ENCODE data around the gene MRPL53. TPM values are rescaled to one million over a fixed set of nuclear protein-coding genes. Genes with fewer than 3 reads are reported as not detected.
A peak's percentile ranks its signal among the peaks of the same experiment; 100 is the strongest.

MRPL53 gene
- total RNA-seq, 4 donors from 2014 or later, result 8.8 to 101 (median 45.8) TPM

- H3K36me3 ChIP-seq, result no peaks in the 10 kb centered on the region
- TF ChIP-seq POLR2A (IDR thresholded peaks at IDR 0.05), result no peak
- TF ChIP-seq, protein P1, sequence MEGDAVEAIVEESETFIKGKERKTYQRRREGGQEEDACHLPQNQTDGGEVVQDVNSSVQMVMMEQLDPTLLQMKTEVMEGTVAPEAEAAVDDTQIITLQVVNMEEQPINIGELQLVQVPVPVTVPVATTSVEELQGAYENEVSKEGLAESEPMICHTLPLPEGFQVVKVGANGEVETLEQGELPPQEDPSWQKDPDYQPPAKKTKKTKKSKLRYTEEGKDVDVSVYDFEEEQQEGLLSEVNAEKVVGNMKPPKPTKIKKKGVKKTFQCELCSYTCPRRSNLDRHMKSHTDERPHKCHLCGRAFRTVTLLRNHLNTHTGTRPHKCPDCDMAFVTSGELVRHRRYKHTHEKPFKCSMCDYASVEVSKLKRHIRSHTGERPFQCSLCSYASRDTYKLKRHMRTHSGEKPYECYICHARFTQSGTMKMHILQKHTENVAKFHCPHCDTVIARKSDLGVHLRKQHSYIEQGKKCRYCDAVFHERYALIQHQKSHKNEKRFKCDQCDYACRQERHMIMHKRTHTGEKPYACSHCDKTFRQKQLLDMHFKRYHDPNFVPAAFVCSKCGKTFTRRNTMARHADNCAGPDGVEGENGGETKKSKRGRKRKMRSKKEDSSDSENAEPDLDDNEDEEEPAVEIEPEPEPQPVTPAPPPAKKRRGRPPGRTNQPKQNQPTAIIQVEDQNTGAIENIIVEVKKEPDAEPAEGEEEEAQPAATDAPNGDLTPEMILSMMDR (IDR thresholded peaks at IDR 0.05), result no peak
- intact Hi-C loops (cut with DNase I; ENCODE audit: low total_unique reads), result no loop called here
- no peaks in the 10 kb centered on the region for H3K9me3 ChIP-seq
- H3K4me3 ChIP-seq, result peak overlapping the region; percentile 39 to 45
- peaks cover 0 to 9% of the 10 kb centered on the region in 2 donors for H3K4me1 ChIP-seq
- peaks cover 0 to 5% of the 10 kb centered on the region in 2 donors for H3K27me3 ChIP-seq
- peak overlapping the region; percentile 73 to 82 for H3K27ac ChIP-seq
- no peak for DNase-seq
These were observed 33.1 kb downstream of the MRPL53 start for GRCh38 chr2:74439373-74439772.

DNA sequence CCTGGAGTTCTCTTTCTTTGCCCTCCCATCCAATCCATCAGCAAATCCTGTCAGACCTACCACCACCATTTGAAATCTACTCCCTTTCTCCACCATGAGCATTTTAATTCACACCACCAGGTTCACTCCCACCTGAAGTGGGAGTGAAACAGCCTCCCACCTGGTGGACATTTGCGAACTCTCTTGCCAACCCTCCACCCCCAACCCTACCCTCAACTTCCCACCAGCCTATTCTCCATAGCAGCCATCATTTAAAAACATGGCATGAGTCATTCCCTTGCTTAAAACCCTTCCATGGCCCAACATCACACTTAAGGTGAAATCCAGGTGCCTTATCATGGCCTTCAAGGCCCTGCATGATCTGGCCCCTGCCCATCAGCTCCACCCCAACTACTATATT, 34.2 kb downstream of the MRPL53 start:
- DNase-seq, result no peak
- Histone ChIP-seq H3K4me3 (no peak overlapping the region), H3K36me3 (no peaks in the 10 kb centered on the region), H3K27ac (no peak overlapping the region), H3K27me3 (peaks cover 0 to 5% of the 10 kb centered on the region in 2 donors), H3K9me3 (no peaks in the 10 kb centered on the region), H3K4me1 (peaks cover 0 to 9% of the 10 kb centered on the region in 2 donors)
- intact Hi-C loops (cut with DNase I; ENCODE audit: low total_unique reads), result no loop called here
- TF ChIP-seq POLR2A (IDR thresholded peaks at IDR 0.05), result no peak
- TF ChIP-seq, protein P1 (IDR thresholded peaks at IDR 0.05), result no peak

GRCh38 chr2:74436848-74437695, 35.4 kb downstream of the MRPL53 start:
- no peak overlapping the region for H3K27ac ChIP-seq
- H3K27me3 ChIP-seq, result peaks cover 0 to 5% of the 10 kb centered on the region in 2 donors
- no peaks in the 10 kb centered on the region for H3K36me3 ChIP-seq
- DNase-seq, result no peak
- no peak for TF ChIP-seq POLR2A (IDR thresholded peaks at IDR 0.05)
- TF ChIP-seq, protein P1 (IDR thresholded peaks at IDR 0.05), result no peak
- no peak overlapping the region for H3K4me3 ChIP-seq
- no peaks in the 10 kb centered on the region for H3K9me3 ChIP-seq
- intact Hi-C loops (cut with DNase I; ENCODE audit: low total_unique reads), result no loop called here
- peaks cover 0 to 9% of the 10 kb centered on the region in 2 donors for H3K4me1 ChIP-seq

GRCh38 chr2:74436111-74436805, 36.2 kb downstream of the MRPL53 start:
- Histone ChIP-seq H3K36me3 (no peaks in the 10 kb centered on the region), H3K4me1 (peaks cover 0 to 9% of the 10 kb centered on the region in 2 donors), H3K27me3 (no peaks in the 10 kb centered on the region), H3K4me3 (no peak overlapping the region), H3K27ac (no peak overlapping the region), H3K9me3 (no peaks in the 10 kb centered on the region)
- intact Hi-C loops (cut with DNase I; ENCODE audit: low total_unique reads), result no loop called here
- no peak for DNase-seq
- TF ChIP-seq, protein P1 (IDR thresholded peaks at IDR 0.05), result no peak
- TF ChIP-seq POLR2A (IDR thresholded peaks at IDR 0.05), result no peak

DNA sequence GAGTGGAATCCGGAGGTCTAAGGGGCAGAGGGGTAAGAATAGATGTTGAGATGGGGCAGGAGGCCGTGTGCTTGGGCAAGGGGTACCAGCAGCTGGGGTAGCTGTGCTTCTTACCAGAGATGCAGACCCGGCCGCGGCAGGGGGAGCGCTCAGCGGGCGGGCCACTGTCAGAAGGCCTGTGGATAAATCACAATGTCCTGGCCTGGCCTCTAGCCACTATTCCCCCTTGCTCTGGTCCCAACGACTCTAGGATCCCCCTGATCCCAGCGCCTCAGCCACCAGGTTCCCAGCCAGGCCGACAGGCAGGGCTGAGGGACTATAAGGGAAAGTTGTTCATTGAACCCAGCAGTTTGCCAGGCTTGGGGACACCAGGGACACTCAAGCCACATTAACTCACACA, 42.0 kb downstream of the MRPL53 start:
- Histone ChIP-seq H3K27me3 (no peaks in the 10 kb centered on the region), H3K36me3 (no peaks in the 10 kb centered on the region), H3K4me1 (no peaks in the 10 kb centered on the region), H3K27ac (no peak overlapping the region), H3K4me3 (no peak overlapping the region), H3K9me3 (no peaks in the 10 kb centered on the region)
- TF ChIP-seq, protein P1 (IDR thresholded peaks at IDR 0.05), result no peak
- TF ChIP-seq POLR2A (IDR thresholded peaks at IDR 0.05), result no peak
- intact Hi-C loops (cut with DNase I; ENCODE audit: low total_unique reads), result no loop called here
- no peak for DNase-seq
